PFSK-1 (cell line): ENCODE measurements around the gene PTPRH.

Source experiments
- FOXP2 ChIP-seq: optimal IDR thresholded peaks from 2 replicates; pipeline ENCODE3; 2011; ENCODE audit warnings: borderline replicate concordance, control low read depth, inconsistent platforms; ENCODE audit not compliant: insufficient read depth; ENCODE audit errors: extremely low read length, extremely low read depth
- POLR2AphosphoS5 ChIP-seq: IDR thresholded peaks from 2 replicates; pipeline ENCODE4 v1.6.1; 2012; ENCODE audit warnings: low read depth, mild to moderate bottlenecking, control low read depth, low read length, moderate library complexity
- SIN3A ChIP-seq: IDR thresholded peaks from 2 replicates; pipeline ENCODE4 v1.6.1; 2012; ENCODE audit warnings: mild to moderate bottlenecking, low read length, moderate library complexity, borderline replicate concordance; ENCODE audit not compliant: insufficient read depth
- TAF1 ChIP-seq: IDR thresholded peaks from 2 replicates; pipeline ENCODE4 v1.6.1; 2012; ENCODE audit warnings: low read length, control low read depth, borderline replicate concordance; ENCODE audit not compliant: insufficient read depth
- TF ChIP-seq, protein P1 (sequence below), 2 experiments: IDR thresholded peaks; 2 replicates each; pipeline versions ENCODE4 v1.6.1 to v1.8.0; 2011 to 2012; ENCODE audit warnings: low read depth in 2 of 2, low read length in 2 of 2, control low read depth in 1 of 2, inconsistent platforms in 1 of 2, mild to moderate bottlenecking in 1 of 2, moderate library complexity in 1 of 2; ENCODE audit not compliant: insufficient read depth in 1 of 2

The PTPRH gene

DNA sequence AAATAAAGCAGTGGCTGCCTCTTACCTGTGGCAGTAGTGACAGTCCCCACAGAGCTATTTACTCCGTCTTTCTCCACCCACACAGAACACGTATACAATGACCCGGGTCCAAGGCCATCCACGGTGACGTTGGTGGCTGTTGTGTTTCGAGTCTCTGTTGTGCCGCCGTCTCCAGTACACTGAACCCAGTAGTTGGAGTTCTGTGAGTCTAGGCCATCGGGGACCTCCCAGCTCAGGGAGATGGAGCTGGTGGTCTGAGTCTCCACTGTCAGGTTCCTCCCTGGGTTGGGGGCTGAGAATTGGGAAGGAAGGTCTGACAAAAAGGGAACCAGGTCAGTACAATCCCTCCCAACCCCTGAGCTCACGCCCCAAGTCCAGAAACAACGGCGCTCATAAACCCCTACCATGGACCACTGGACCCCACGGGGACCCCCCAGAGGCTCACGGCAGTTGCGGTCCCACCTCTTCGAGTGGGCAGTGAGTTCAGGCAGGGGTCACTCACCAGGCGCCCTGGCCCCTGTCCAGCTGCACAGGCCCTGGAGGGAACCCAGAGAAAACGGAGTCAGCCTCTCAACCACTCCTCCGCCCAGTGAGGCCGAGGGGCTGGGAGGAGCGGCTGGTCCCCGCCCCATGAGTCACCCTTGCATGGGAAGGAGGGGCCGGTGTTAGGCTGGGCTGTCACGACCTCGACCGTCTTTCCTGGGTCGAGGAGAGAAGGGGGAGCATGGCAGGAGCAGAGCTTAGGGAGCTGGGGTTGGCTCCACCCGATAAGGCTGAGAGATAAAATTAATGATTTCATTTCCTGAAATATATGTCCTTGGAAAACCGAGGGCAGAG is 2.4 kb downstream of the PTPRH start:
- TF ChIP-seq SIN3A: peak; percentile 66; the same call in 1 of the 2 replicates
- TF ChIP-seq FOXP2: peak; percentile 80
- TF ChIP-seq, protein P1, sequence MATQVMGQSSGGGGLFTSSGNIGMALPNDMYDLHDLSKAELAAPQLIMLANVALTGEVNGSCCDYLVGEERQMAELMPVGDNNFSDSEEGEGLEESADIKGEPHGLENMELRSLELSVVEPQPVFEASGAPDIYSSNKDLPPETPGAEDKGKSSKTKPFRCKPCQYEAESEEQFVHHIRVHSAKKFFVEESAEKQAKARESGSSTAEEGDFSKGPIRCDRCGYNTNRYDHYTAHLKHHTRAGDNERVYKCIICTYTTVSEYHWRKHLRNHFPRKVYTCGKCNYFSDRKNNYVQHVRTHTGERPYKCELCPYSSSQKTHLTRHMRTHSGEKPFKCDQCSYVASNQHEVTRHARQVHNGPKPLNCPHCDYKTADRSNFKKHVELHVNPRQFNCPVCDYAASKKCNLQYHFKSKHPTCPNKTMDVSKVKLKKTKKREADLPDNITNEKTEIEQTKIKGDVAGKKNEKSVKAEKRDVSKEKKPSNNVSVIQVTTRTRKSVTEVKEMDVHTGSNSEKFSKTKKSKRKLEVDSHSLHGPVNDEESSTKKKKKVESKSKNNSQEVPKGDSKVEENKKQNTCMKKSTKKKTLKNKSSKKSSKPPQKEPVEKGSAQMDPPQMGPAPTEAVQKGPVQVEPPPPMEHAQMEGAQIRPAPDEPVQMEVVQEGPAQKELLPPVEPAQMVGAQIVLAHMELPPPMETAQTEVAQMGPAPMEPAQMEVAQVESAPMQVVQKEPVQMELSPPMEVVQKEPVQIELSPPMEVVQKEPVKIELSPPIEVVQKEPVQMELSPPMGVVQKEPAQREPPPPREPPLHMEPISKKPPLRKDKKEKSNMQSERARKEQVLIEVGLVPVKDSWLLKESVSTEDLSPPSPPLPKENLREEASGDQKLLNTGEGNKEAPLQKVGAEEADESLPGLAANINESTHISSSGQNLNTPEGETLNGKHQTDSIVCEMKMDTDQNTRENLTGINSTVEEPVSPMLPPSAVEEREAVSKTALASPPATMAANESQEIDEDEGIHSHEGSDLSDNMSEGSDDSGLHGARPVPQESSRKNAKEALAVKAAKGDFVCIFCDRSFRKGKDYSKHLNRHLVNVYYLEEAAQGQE (IDR thresholded peaks at IDR 0.05; ENCODE audit: insufficient read depth in 1 of 2, low read depth in 2 of 2, low read length in 2 of 2): peak; percentile 10 to 77; a peak in 2 of 4 replicates
- TF ChIP-seq TAF1: peak; percentile 76; the same call in 1 of the 2 replicates
- peak; percentile 92; the same call in 1 of the 2 replicates for TF ChIP-seq POLR2AphosphoS5

DNA sequence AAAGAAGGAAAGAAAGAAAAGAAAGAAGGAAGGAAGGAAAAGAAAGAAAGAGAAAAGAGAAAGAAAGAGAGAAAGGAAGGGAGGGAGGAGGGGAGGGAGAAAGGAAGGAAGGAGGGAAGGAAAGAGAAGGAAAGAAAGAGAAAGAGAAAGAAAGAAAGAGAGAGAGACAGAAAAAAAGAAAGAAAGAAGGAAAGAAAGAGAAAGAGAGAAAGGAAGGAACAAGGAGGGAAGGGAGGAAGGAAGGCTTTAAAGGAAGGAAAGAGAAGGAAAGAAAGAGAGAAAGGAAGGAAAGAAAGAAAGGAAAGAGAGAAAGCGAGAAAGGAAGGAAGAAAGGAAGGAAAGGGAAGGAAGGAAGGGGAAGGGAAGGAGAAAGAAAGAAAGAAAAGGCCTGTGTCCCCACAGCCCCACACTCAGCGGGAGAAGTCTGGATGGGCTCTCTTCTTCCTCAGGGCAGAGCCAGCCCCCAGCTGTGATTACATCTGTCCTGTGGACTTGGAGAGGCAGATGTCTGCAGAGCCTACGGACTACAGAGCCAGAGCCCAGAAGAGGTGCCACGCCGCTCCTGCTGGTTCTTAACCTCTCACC is 9.6 kb downstream of the PTPRH start:
- TF ChIP-seq POLR2AphosphoS5 (no peak), FOXP2 (no peak), TAF1 (no peak), SIN3A (no peak)
- TF ChIP-seq, protein P1 (IDR thresholded peaks at IDR 0.05; ENCODE audit: insufficient read depth in 1 of 2, low read depth in 2 of 2, low read length in 2 of 2): no peak

DNA sequence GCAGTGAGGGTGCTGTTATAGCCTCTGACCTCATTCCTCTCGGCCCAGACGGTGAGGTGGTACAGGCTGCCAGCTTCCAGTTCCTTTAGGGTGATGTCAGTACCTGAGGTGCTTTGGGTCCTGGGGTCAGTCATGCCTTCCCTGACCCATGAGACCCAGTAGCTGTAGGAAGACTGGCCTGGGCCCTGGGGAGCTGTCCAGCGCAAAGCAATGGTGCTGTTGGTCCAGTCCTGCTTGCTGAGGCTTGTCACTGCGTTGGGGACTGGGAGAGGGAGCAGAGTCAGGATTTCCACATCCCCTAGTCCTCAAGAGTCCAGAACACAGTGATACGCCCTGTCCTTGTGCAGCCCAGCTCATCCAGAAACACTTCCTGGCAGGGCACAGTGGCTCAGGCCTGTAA is 10.7 kb downstream of the PTPRH start:
- TF ChIP-seq POLR2AphosphoS5 (no peak), FOXP2 (no peak)
- TF ChIP-seq, protein P1 (IDR thresholded peaks at IDR 0.05; ENCODE audit: insufficient read depth in 1 of 2, low read depth in 2 of 2, low read length in 2 of 2): peak; percentile 72 to 87

DNA sequence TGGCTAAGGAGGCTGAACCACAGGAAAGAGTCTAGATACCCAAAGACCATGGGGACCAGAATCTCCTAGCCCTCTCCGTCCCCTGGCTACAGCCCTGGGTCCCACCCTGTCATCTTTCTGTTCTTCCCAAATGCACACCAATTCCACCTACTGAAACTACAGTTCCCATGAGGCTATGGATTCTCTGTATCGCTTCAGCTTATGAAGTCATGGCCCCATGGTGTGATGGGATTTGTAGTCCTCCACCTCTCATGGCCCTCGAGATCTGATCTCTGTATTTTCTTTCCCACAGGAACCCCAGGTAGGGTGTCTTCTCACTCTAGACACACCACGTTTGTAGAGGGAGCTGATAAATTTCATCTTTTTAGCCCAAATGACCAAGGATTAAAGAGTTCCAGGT is 11.8 kb downstream of the PTPRH start:
- TF ChIP-seq SIN3A: no peak
- no peak for TF ChIP-seq TAF1
- TF ChIP-seq POLR2AphosphoS5: no peak
- TF ChIP-seq, protein P1 (IDR thresholded peaks at IDR 0.05; ENCODE audit: insufficient read depth in 1 of 2, low read depth in 2 of 2, low read length in 2 of 2): no peak
- no peak for TF ChIP-seq FOXP2
